NCI-H226 (cell line): ENCODE measurements around the gene ITIH3.

Source experiments
- DNase-seq: peaks from one replicate; pipeline ENCODE4 v3.0.0-alpha.2; 2015

The ITIH3 gene

GRCh38 chr3:52779011-52779836 is 15.4 kb upstream of the ITIH3 start:
- no peak for DNase-seq

GRCh38 chr3:52779837-52780585 is 14.6 kb upstream of the ITIH3 start:
- no peak for DNase-seq

- DNase-seq, result no peak
Measured at GRCh38 chr3:52781741-52782140, 12.9 kb upstream of the ITIH3 start.

GRCh38 chr3:52782412-52783210 is 12.0 kb upstream of the ITIH3 start:
- no peak for DNase-seq

- no peak for DNase-seq
Measured at GRCh38 chr3:52783211-52783555, 11.4 kb upstream of the ITIH3 start.

- no peak for DNase-seq
Measured at GRCh38 chr3:52784021-52784621, 10.5 kb upstream of the ITIH3 start.

GRCh38 chr3:52784931-52785590 is 9.5 kb upstream of the ITIH3 start:
- no peak for DNase-seq

- DNase-seq, result no peak
Measured at GRCh38 chr3:52786330-52787215, 8.0 kb upstream of the ITIH3 start.

GRCh38 chr3:52787246-52787645 is 7.3 kb upstream of the ITIH3 start:
- DNase-seq, result no peak

GRCh38 chr3:52787672-52788625 is 6.6 kb upstream of the ITIH3 start:
- no peak for DNase-seq

- no peak for DNase-seq
Measured at GRCh38 chr3:52788890-52789745, 5.5 kb upstream of the ITIH3 start.

- no peak for DNase-seq
Measured at GRCh38 chr3:52789746-52790040, 4.9 kb upstream of the ITIH3 start.

GRCh38 chr3:52790337-52790736 is 4.3 kb upstream of the ITIH3 start:
- no peak for DNase-seq

- no peak for DNase-seq
Measured at GRCh38 chr3:52790741-52791140, 3.9 kb upstream of the ITIH3 start.

- DNase-seq, result no peak
Measured at GRCh38 chr3:52791366-52791765, 3.2 kb upstream of the ITIH3 start.

- DNase-seq, result no peak
Measured at GRCh38 chr3:52791928-52792327, 2.7 kb upstream of the ITIH3 start.

- no peak for DNase-seq
Measured at GRCh38 chr3:52792413-52792812, 2.2 kb upstream of the ITIH3 start.

- no peak for DNase-seq
Measured at GRCh38 chr3:52792961-52793695, 1.5 kb upstream of the ITIH3 start.
